Measurements from ENCODE around the gene SERAC1.

The SERAC1 gene

GRCh38 chr6:158152659-158153058 lies 15.4 kb downstream of the SERAC1 start:
- TF ChIP-seq SIN3A (IDR thresholded peaks at IDR 0.05; ENCODE audit: borderline replicate concordance, insufficient read depth, low read length), result no peak
- TF ChIP-seq TAF1 (IDR thresholded peaks at IDR 0.05; ENCODE audit: borderline replicate concordance, insufficient read depth, low read length), result no peak
- no peak for TF ChIP-seq POLR2AphosphoS5 (IDR thresholded peaks at IDR 0.05; ENCODE audit: low read depth, low read length)
- no peak for TF ChIP-seq REST (IDR thresholded peaks at IDR 0.05; ENCODE audit: insufficient read depth in 1 of 2, low read depth in 2 of 2, low read length in 2 of 2)
- no peak for TF ChIP-seq FOXP2 (optimal IDR thresholded peaks at IDR 0.05; ENCODE audit: borderline replicate concordance, extremely low read depth, extremely low read length, insufficient read depth)

GRCh38 chr6:158150701-158151100 lies 17.4 kb downstream of the SERAC1 start:
- TF ChIP-seq POLR2AphosphoS5 (IDR thresholded peaks at IDR 0.05; ENCODE audit: low read depth, low read length), result no peak
- no peak for TF ChIP-seq REST (IDR thresholded peaks at IDR 0.05; ENCODE audit: insufficient read depth in 1 of 2, low read depth in 2 of 2, low read length in 2 of 2)
- TF ChIP-seq SIN3A (IDR thresholded peaks at IDR 0.05; ENCODE audit: borderline replicate concordance, insufficient read depth, low read length), result no peak
- TF ChIP-seq FOXP2 (optimal IDR thresholded peaks at IDR 0.05; ENCODE audit: borderline replicate concordance, extremely low read depth, extremely low read length, insufficient read depth), result no peak
- no peak for TF ChIP-seq TAF1 (IDR thresholded peaks at IDR 0.05; ENCODE audit: borderline replicate concordance, insufficient read depth, low read length)

- TF ChIP-seq FOXP2 (optimal IDR thresholded peaks at IDR 0.05; ENCODE audit: borderline replicate concordance, extremely low read depth, extremely low read length, insufficient read depth) (no peak), TAF1 (IDR thresholded peaks at IDR 0.05; ENCODE audit: borderline replicate concordance, insufficient read depth, low read length) (no peak), SIN3A (IDR thresholded peaks at IDR 0.05; ENCODE audit: borderline replicate concordance, insufficient read depth, low read length) (no peak), POLR2AphosphoS5 (IDR thresholded peaks at IDR 0.05; ENCODE audit: low read depth, low read length) (no peak), REST (IDR thresholded peaks at IDR 0.05; ENCODE audit: insufficient read depth in 1 of 2, low read depth in 2 of 2, low read length in 2 of 2) (no peak)
Observed at GRCh38 chr6:158149641-158150040, 18.4 kb downstream of the SERAC1 start.

- TF ChIP-seq SIN3A (IDR thresholded peaks at IDR 0.05; ENCODE audit: borderline replicate concordance, insufficient read depth, low read length) (no peak), REST (IDR thresholded peaks at IDR 0.05; ENCODE audit: insufficient read depth in 1 of 2, low read depth in 2 of 2, low read length in 2 of 2) (no peak), POLR2AphosphoS5 (IDR thresholded peaks at IDR 0.05; ENCODE audit: low read depth, low read length) (no peak), TAF1 (IDR thresholded peaks at IDR 0.05; ENCODE audit: borderline replicate concordance, insufficient read depth, low read length) (no peak), FOXP2 (optimal IDR thresholded peaks at IDR 0.05; ENCODE audit: borderline replicate concordance, extremely low read depth, extremely low read length, insufficient read depth) (no peak)
Observed at GRCh38 chr6:158143700-158144099, 24.4 kb downstream of the SERAC1 start.

GRCh38 chr6:158142789-158143188 lies 25.3 kb downstream of the SERAC1 start:
- TF ChIP-seq POLR2AphosphoS5 (IDR thresholded peaks at IDR 0.05; ENCODE audit: low read depth, low read length), result no peak
- no peak for TF ChIP-seq REST (IDR thresholded peaks at IDR 0.05; ENCODE audit: insufficient read depth in 1 of 2, low read depth in 2 of 2, low read length in 2 of 2)
- TF ChIP-seq FOXP2 (optimal IDR thresholded peaks at IDR 0.05; ENCODE audit: borderline replicate concordance, extremely low read depth, extremely low read length, insufficient read depth), result no peak
- no peak for TF ChIP-seq SIN3A (IDR thresholded peaks at IDR 0.05; ENCODE audit: borderline replicate concordance, insufficient read depth, low read length)
- no peak for TF ChIP-seq TAF1 (IDR thresholded peaks at IDR 0.05; ENCODE audit: borderline replicate concordance, insufficient read depth, low read length)

Data from PFSK-1 (cell line).